ENCODE data around the gene PDCD1LG2. TPM values are rescaled to one million over a fixed set of nuclear protein-coding genes. Genes with fewer than 3 reads are reported as not detected.

Gene PDCD1LG2
- total RNA-seq, 2 donors from 2014 or later, result 1.4 TPM; not detected in 1

DNA sequence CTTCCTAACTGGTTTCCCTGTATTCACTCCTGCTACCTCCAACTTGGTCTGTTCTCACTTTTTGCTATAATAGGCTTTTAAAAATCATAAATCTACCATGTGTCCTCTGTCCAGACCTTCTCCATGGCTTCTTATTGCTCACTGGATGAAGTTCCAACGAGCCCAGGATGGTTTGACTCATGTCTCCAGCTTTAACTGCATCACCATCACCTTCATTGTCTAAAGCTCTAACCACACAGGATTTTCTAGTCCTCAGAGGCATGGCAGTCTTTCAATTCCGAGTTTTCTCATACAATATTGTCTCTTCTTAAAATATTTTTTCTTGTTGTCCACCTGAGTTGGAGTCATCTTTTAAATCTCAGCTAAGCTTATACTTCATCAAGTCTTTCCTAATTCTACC, 49.3 kb downstream of the PDCD1LG2 start:
- Histone ChIP-seq H3K27me3 (replicated peaks; ENCODE audit: insufficient read depth) (no peaks in the 10 kb centered on the region), H3K36me3 (no peaks in the 10 kb centered on the region), H3K27ac (no peak overlapping the region), H3K9me3 (no peaks in the 10 kb centered on the region), H3K4me1 (replicated peaks) (no peaks in the 10 kb centered on the region), H3K4me3 (no peak overlapping the region)
- 81% methylated on average over 2 of the region's 2 CpGs for WGBS
- intact Hi-C loops (cut with DNase I), result no loop called here
- no peak for DNase-seq (ENCODE audit: low spot score)
- TF ChIP-seq, protein P1, sequence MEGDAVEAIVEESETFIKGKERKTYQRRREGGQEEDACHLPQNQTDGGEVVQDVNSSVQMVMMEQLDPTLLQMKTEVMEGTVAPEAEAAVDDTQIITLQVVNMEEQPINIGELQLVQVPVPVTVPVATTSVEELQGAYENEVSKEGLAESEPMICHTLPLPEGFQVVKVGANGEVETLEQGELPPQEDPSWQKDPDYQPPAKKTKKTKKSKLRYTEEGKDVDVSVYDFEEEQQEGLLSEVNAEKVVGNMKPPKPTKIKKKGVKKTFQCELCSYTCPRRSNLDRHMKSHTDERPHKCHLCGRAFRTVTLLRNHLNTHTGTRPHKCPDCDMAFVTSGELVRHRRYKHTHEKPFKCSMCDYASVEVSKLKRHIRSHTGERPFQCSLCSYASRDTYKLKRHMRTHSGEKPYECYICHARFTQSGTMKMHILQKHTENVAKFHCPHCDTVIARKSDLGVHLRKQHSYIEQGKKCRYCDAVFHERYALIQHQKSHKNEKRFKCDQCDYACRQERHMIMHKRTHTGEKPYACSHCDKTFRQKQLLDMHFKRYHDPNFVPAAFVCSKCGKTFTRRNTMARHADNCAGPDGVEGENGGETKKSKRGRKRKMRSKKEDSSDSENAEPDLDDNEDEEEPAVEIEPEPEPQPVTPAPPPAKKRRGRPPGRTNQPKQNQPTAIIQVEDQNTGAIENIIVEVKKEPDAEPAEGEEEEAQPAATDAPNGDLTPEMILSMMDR (IDR thresholded peaks at IDR 0.05), result no peak
- no peak for TF ChIP-seq POLR2A (IDR thresholded peaks at IDR 0.05)
- no peak for TF ChIP-seq POLR2AphosphoS5 (IDR thresholded peaks at IDR 0.05)

DNA sequence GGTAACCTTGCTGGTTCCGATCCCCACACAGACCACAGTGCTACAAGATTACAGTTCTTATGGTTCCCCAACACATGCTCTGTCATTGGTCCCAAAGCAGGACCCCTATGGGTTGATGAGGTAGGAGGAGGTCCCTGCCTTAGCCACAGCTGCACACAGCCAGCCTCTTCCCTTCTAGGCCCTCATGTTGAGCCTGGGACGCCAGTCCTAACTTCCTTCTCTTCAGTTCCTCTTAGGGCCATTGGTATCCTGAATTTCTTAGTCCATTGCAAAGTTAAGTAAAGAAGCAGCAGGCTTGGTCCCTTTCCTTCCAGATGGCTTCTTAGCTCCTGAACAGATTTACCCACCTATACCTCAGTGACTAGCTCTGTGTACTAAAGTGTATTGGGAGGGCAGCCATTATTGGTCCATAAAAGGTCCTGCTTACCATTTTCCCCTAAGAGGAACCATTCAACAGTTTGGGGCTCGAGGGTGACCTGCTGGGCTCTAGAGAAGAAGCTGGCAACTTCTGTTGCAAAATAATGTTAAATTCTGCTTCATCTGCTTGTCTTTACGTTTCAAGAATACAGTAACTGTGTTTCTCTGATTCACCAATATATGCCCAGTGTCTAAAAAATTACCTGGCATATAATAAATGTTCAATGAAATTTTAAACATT, 50.2 kb downstream of the PDCD1LG2 start:
- no peak for DNase-seq (ENCODE audit: low spot score)
- no peak for TF ChIP-seq POLR2A (IDR thresholded peaks at IDR 0.05)
- H3K36me3 ChIP-seq, result no peaks in the 10 kb centered on the region
- H3K4me1 ChIP-seq (replicated peaks), result no peaks in the 10 kb centered on the region
- no peaks in the 10 kb centered on the region for H3K27me3 ChIP-seq (replicated peaks; ENCODE audit: insufficient read depth)
- H3K27ac ChIP-seq, result no peak overlapping the region
- intact Hi-C loops (cut with DNase I), result no loop called here
- H3K4me3 ChIP-seq, result no peak overlapping the region
- no peaks in the 10 kb centered on the region for H3K9me3 ChIP-seq
- 99% methylated on average over 4 of the region's 4 CpGs for WGBS

DNA sequence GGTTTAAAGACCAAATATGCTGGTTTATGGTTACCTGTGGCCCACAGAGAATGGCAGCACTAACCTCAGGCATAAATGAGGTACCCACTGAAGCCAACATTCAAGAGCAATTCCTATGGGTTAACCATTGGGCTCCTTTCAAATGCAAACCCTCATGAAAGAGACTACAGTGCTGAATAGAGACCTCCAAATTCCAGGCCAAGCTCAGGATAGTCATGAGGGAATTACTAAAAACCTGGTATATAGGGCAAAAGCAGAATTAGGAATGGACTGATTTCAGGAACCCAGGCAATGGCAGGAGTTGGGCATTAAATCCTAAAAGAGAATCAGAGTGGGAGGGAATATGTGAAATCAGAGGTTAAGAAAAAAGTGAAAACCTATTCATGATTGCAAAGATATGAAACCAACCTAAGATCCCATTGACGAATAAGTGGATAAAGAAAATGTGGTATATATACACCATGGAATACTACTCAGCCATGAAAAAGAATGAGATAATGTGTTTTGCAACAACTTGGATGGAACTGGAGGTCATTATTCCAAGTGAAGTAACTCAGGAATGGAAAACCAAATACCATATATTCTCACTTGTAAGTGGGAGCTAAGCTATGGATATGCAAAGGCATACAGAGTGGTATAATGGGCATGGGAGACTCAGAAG, 51.6 kb downstream of the PDCD1LG2 start:
- no peaks in the 10 kb centered on the region for H3K9me3 ChIP-seq
- H3K4me3 ChIP-seq, result no peak overlapping the region
- no peaks in the 10 kb centered on the region for H3K27me3 ChIP-seq (replicated peaks; ENCODE audit: insufficient read depth)
- WGBS, result 100% methylated on average over 1 of the region's 1 CpG
- H3K4me1 ChIP-seq (replicated peaks), result no peaks in the 10 kb centered on the region
- intact Hi-C loops (cut with DNase I), result no loop called here
- H3K36me3 ChIP-seq, result no peaks in the 10 kb centered on the region
- no peak overlapping the region for H3K27ac ChIP-seq
- no peak for TF ChIP-seq POLR2A (IDR thresholded peaks at IDR 0.05)
- no peak for TF ChIP-seq POLR2AphosphoS5 (IDR thresholded peaks at IDR 0.05)
- TF ChIP-seq, protein P1 (IDR thresholded peaks at IDR 0.05), result no peak
- no peak for DNase-seq (ENCODE audit: low spot score)

DNA sequence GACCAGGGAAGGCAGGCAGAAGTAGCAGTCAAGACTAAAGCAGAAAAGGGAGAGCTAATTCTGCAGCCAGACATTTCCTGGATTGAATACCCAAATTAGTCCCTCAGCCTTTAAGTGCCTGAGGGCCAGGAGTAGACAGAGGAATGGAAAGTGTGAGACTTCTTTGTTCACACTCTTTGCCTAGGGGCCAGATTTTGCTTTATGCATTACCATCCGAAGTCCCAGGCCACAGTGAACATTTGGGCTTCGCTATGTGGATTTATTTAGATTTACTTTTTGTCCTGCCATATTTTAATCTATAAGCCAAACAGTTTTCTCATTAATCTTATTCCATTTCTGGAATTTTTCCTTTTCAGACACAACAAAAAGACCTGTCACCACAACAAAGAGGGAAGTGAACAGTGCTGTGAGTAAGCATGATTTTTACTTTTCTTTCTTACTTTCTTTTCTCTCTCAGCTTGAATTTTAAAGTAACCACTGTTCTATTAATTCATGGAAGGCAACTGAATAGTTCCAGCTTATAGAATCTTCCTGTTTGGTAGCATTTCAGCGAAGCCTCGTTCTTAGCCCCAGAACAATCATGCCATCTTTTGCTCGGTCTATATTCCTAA, 52.6 kb downstream of the PDCD1LG2 start:
- Histone ChIP-seq H3K9me3 (no peaks in the 10 kb centered on the region), H3K27me3 (replicated peaks; ENCODE audit: insufficient read depth) (no peaks in the 10 kb centered on the region), H3K4me1 (replicated peaks) (no peaks in the 10 kb centered on the region), H3K4me3 (no peak overlapping the region), H3K36me3 (no peaks in the 10 kb centered on the region), H3K27ac (no peak overlapping the region)
- DNase-seq (ENCODE audit: low spot score), result no peak
- intact Hi-C loops (cut with DNase I), result no loop called here
- TF ChIP-seq, protein P1 (IDR thresholded peaks at IDR 0.05), result no peak
- TF ChIP-seq POLR2A (IDR thresholded peaks at IDR 0.05) (no peak), POLR2AphosphoS5 (IDR thresholded peaks at IDR 0.05) (no peak)
- WGBS, result 71% methylated on average over 5 of the region's 5 CpGs

DNA sequence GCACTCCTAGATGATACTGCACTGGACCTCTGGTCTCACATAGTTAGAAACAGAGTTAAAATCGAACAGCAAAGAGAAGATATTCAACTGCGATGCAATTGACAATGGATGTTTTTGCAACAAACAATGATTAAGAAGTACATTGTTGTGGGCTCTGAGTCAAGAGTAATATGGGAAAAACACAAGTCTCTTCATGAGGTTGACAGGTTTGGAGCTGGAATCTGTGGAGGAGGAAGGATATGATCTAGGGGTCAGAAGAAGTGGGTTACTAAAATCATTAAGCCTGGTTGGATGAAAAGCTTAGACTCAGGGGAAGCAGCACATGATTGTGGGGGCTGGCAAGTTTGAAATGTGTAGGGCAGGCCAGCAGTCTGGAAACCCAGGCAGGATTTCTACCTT, 53.1 kb downstream of the PDCD1LG2 start:
- DNase-seq (ENCODE audit: low spot score), result no peak
- Histone ChIP-seq H3K9me3 (no peaks in the 10 kb centered on the region), H3K4me1 (replicated peaks) (no peaks in the 10 kb centered on the region), H3K36me3 (no peaks in the 10 kb centered on the region), H3K27ac (no peak overlapping the region), H3K27me3 (replicated peaks; ENCODE audit: insufficient read depth) (no peaks in the 10 kb centered on the region), H3K4me3 (no peak overlapping the region)
- WGBS, result 89% methylated on average over 2 of the region's 2 CpGs
- intact Hi-C loops (cut with DNase I), result no loop called here
- TF ChIP-seq POLR2A (IDR thresholded peaks at IDR 0.05), result no peak
- TF ChIP-seq, protein P1 (IDR thresholded peaks at IDR 0.05), result no peak
- TF ChIP-seq POLR2AphosphoS5 (IDR thresholded peaks at IDR 0.05), result no peak
